HepG2 (cell line): ENCODE data around the gene SLC22A9. TPM values are rescaled to one million over a fixed set of nuclear protein-coding genes. Genes with fewer than 3 reads are reported as not detected.

Experiments used
- ARNT ChIP-seq: fragments of 450-650 bp; IDR thresholded peaks from 2 replicates; pipeline ENCODE4 v1.6.1; 2017
- CEBPB ChIP-seq: IDR thresholded peaks from 2 replicates; pipeline ENCODE4 v1.6.1; 2011; ENCODE audit warnings: low read depth, low read length, improper control_type of control experiment, borderline replicate concordance
- EP300 ChIP-seq, 3 experiments: sonication (generic) in 1 of 3; formaldehyde crosslinking in 1 of 3; IDR thresholded peaks; 2 replicates each; pipeline versions ENCODE4 v1.5.1 to v1.6.1; 2011 to 2020; ENCODE audit warnings: low read depth in 2 of 3, low read length in 2 of 3, borderline replicate concordance in 1 of 3, improper control_type of control experiment in 1 of 3, mild to moderate bottlenecking in 1 of 3, missing genetic modification reagents in 1 of 3, moderate library complexity in 1 of 3
- ERF ChIP-seq: IDR thresholded peaks from 2 replicates; pipeline ENCODE4 v1.6.1; 2018; ENCODE audit warnings: missing biosample characterization, missing genetic modification reagents
- FOXA3 ChIP-seq: IDR thresholded peaks from 2 replicates; pipeline ENCODE4 v1.6.1; 2016; ENCODE audit warnings: missing genetic modification reagents, missing compliant biosample characterization
- GATAD2A ChIP-seq: IDR thresholded peaks from 2 replicates; pipeline ENCODE4 v1.6.1; 2016
- HNF4A ChIP-seq: sonication (generic); formaldehyde crosslinking; IDR thresholded peaks from 2 replicates; pipeline ENCODE4 v1.4.0; 2020; ENCODE audit warnings: missing genetic modification reagents
- MTF2 ChIP-seq: sonication (generic); formaldehyde crosslinking; IDR thresholded peaks from 2 replicates; pipeline ENCODE4 v1.5.0; 2020; ENCODE audit warnings: missing genetic modification reagents, borderline replicate concordance
- MYC ChIP-seq: sonication (generic); formaldehyde crosslinking; IDR thresholded peaks from 2 replicates; pipeline ENCODE4 v1.9.0; 2021; ENCODE audit warnings: missing genetic modification reagents, borderline replicate concordance
- NFRKB ChIP-seq: fragments of 450-650 bp; IDR thresholded peaks from 2 replicates; pipeline ENCODE4 v1.6.1; 2017
- PHF8 ChIP-seq: sonication (generic); formaldehyde crosslinking; IDR thresholded peaks from 2 replicates; pipeline ENCODE4 v1.5.0; 2020; ENCODE audit warnings: missing genetic modification reagents
- POGZ ChIP-seq: sonication (generic); formaldehyde crosslinking; IDR thresholded peaks from 2 replicates; pipeline ENCODE4 v1.4.0; 2020; ENCODE audit warnings: mild to moderate bottlenecking, missing genetic modification reagents
- RBAK ChIP-seq: sonication (generic); formaldehyde crosslinking; IDR thresholded peaks from 2 replicates; pipeline ENCODE4 v1.5.1; 2020; ENCODE audit warnings: mild to moderate bottlenecking, missing genetic modification reagents
- RCOR2 ChIP-seq: IDR thresholded peaks from 2 replicates; pipeline ENCODE4 v1.6.1; 2016; ENCODE audit warnings: missing biosample characterization, missing genetic modification reagents
- REXO4 ChIP-seq: sonication (generic); formaldehyde crosslinking; IDR thresholded peaks from 2 replicates; pipeline ENCODE4 v1.8.0; 2022; ENCODE audit warnings: missing genetic modification reagents, mild to moderate bottlenecking, borderline replicate concordance
- RXRB ChIP-seq: IDR thresholded peaks from 2 replicates; pipeline ENCODE4 v1.6.1; 2016; ENCODE audit warnings: borderline replicate concordance, missing genetic modification reagents, missing compliant biosample characterization
- SALL1 ChIP-seq: sonication (generic); formaldehyde crosslinking; IDR thresholded peaks from 2 replicates; pipeline ENCODE4 v1.8.0; 2022; ENCODE audit warnings: mild to moderate bottlenecking, missing genetic modification reagents
- ZNF501 ChIP-seq: sonication (generic); formaldehyde crosslinking; IDR thresholded peaks from 2 replicates; pipeline ENCODE4 v1.5.1; 2020; ENCODE audit warnings: mild to moderate bottlenecking, moderate library complexity, missing genetic modification reagents
- ZNF644 ChIP-seq: IDR thresholded peaks from 2 replicates; pipeline ENCODE4 v1.6.1; 2016; ENCODE audit warnings: low read depth
- ZSCAN12 ChIP-seq: sonication (generic); formaldehyde crosslinking; IDR thresholded peaks from 2 replicates; pipeline ENCODE4 v1.9.0; 2021; ENCODE audit warnings: mild to moderate bottlenecking, missing genetic modification reagents
- polyA plus RNA-seq, 8 experiments: library from polyadenylated mRNA; depleted of rRNA in 3 of 8; stranded (reverse) in 7 of 8; unstranded in 1 of 8; fragments of >200 nt; fragmentation: Illumina TruSeq in 4 of 8; extraction: Trizol in 4 of 8; gene quantifications; 2 replicates each; pipeline versions ENCODE4 v1.2.1 to v1.2.3, GENCODE V29; 2011 to 2016; ENCODE audit warnings: low read depth in 4 of 8, missing spikeins in 1 of 8, mixed read lengths in 1 of 8; ENCODE audit not compliant: insufficient read depth in 1 of 8
- total RNA-seq, 5 experiments: library from RNA; depleted of rRNA; stranded (reverse); fragments of >200 nt; fragmentation: Illumina TruSeq; extraction: Trizol; gene quantifications; 2 replicates each; pipeline ENCODE4 v1.2.3, GENCODE V29; 2016; ENCODE audit warnings: low read depth in 1 of 5
- TF ChIP-seq, protein P1 (sequence below), 2 experiments: fragments of 450-650 bp in 1 of 2; sonication (generic) in 1 of 2; formaldehyde crosslinking; IDR thresholded peaks; 2 replicates each; pipeline versions ENCODE4 v1.5.0 to v1.8.0; 2020 to 2022; ENCODE audit warnings: mild to moderate bottlenecking in 1 of 2, missing genetic modification reagents in 1 of 2
- TF ChIP-seq, protein P2 (sequence below): sonication (generic); formaldehyde crosslinking; IDR thresholded peaks from 2 replicates; pipeline ENCODE4 v1.8.0; 2022; ENCODE audit warnings: missing genetic modification reagents, mild to moderate bottlenecking, moderate library complexity, borderline replicate concordance
- TF ChIP-seq, protein P3 (sequence below): sonication (generic); formaldehyde crosslinking; IDR thresholded peaks from 2 replicates; pipeline ENCODE4 v1.5.1; 2020; ENCODE audit warnings: mild to moderate bottlenecking, missing genetic modification reagents, borderline replicate concordance

The SLC22A9 gene
- total and polyA plus RNA-seq, 2 of the 13 experiments (the other 11 are each of a cell fraction or from before 2014, with no cell fraction given): 4.0 to 11.7 TPM

DNA sequence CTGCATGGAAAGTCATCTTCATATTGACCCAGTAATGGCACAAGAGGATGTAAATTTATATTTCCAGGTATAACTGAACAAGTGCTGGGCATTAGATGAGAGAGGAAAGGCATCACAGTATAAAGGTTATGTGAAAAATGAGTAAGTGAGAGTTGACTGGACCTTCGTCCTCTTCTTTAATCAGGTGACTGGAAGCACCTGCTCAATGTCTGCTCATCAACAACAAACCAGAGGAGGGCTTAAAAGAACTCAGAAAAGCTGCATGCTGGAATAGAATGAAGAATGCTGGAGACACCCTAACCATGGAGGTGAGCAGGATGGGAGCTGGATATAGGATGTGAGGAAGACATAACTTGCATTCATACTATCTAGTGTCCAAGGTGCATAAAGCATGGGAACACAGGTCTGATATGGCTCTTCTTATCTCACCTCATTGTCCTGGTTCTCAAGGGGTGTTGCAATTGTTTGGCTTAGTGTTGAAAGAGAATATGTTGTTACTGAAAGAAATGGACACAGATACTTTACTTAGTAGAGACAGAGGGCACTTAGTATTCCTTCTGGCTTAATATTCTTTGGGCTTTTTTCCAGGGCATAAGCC, 7.3 kb upstream of the SLC22A9 start (continued):
- TF ChIP-seq, protein P1, sequence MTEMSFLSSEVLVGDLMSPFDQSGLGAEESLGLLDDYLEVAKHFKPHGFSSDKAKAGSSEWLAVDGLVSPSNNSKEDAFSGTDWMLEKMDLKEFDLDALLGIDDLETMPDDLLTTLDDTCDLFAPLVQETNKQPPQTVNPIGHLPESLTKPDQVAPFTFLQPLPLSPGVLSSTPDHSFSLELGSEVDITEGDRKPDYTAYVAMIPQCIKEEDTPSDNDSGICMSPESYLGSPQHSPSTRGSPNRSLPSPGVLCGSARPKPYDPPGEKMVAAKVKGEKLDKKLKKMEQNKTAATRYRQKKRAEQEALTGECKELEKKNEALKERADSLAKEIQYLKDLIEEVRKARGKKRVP (CRISPR knock-in tag; IDR thresholded peaks at IDR 0.05): peak in 1 of 2 experiments; percentile 79; a peak in 1 of 4 replicates
- no peak for TF ChIP-seq ARNT
- TF ChIP-seq CEBPB: peak; percentile 92
- no peak for TF ChIP-seq PHF8 (CRISPR knock-in tag)
- no peak for TF ChIP-seq NFRKB
- TF ChIP-seq SALL1 (CRISPR knock-in tag): peak; percentile 28; the same call in 1 of the 2 replicates
- no peak for TF ChIP-seq MYC
- TF ChIP-seq, protein P2, sequence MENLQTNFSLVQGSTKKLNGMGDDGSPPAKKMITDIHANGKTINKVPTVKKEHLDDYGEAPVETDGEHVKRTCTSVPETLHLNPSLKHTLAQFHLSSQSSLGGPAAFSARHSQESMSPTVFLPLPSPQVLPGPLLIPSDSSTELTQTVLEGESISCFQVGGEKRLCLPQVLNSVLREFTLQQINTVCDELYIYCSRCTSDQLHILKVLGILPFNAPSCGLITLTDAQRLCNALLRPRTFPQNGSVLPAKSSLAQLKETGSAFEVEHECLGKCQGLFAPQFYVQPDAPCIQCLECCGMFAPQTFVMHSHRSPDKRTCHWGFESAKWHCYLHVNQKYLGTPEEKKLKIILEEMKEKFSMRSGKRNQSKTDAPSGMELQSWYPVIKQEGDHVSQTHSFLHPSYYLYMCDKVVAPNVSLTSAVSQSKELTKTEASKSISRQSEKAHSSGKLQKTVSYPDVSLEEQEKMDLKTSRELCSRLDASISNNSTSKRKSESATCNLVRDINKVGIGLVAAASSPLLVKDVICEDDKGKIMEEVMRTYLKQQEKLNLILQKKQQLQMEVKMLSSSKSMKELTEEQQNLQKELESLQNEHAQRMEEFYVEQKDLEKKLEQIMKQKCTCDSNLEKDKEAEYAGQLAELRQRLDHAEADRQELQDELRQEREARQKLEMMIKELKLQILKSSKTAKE (CRISPR knock-in tag): no peak
- TF ChIP-seq, protein P3, sequence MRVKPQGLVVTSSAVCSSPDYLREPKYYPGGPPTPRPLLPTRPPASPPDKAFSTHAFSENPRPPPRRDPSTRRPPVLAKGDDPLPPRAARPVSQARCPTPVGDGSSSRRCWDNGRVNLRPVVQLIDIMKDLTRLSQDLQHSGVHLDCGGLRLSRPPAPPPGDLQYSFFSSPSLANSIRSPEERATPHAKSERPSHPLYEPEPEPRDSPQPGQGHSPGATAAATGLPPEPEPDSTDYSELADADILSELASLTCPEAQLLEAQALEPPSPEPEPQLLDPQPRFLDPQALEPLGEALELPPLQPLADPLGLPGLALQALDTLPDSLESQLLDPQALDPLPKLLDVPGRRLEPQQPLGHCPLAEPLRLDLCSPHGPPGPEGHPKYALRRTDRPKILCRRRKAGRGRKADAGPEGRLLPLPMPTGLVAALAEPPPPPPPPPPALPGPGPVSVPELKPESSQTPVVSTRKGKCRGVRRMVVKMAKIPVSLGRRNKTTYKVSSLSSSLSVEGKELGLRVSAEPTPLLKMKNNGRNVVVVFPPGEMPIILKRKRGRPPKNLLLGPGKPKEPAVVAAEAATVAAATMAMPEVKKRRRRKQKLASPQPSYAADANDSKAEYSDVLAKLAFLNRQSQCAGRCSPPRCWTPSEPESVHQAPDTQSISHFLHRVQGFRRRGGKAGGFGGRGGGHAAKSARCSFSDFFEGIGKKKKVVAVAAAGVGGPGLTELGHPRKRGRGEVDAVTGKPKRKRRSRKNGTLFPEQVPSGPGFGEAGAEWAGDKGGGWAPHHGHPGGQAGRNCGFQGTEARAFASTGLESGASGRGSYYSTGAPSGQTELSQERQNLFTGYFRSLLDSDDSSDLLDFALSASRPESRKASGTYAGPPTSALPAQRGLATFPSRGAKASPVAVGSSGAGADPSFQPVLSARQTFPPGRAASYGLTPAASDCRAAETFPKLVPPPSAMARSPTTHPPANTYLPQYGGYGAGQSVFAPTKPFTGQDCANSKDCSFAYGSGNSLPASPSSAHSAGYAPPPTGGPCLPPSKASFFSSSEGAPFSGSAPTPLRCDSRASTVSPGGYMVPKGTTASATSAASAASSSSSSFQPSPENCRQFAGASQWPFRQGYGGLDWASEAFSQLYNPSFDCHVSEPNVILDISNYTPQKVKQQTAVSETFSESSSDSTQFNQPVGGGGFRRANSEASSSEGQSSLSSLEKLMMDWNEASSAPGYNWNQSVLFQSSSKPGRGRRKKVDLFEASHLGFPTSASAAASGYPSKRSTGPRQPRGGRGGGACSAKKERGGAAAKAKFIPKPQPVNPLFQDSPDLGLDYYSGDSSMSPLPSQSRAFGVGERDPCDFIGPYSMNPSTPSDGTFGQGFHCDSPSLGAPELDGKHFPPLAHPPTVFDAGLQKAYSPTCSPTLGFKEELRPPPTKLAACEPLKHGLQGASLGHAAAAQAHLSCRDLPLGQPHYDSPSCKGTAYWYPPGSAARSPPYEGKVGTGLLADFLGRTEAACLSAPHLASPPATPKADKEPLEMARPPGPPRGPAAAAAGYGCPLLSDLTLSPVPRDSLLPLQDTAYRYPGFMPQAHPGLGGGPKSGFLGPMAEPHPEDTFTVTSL (CRISPR knock-in tag): peak; percentile 64; the same call in 1 of the 2 replicates
- TF ChIP-seq ZNF644 (CRISPR knock-in tag): peak; percentile 63; the same call in 1 of the 2 replicates
- TF ChIP-seq HNF4A: peak; percentile 81
- 0 out of 2 replicates have a peak, but pooled peaks have one; percentile 19 for TF ChIP-seq RCOR2 (CRISPR knock-in tag)
- no peak for TF ChIP-seq ZSCAN12 (CRISPR knock-in tag)
- peak; percentile 61 for TF ChIP-seq FOXA3
- no peak; the same call in 1 of the 2 replicates for TF ChIP-seq RXRB (CRISPR knock-in tag)
- 0 out of 2 replicates have a peak, but pooled peaks have one; percentile 33 for TF ChIP-seq ERF
- no peak for TF ChIP-seq RBAK (CRISPR knock-in tag)
- peak; percentile 81 for TF ChIP-seq GATAD2A (CRISPR knock-in tag)
- peak in 1 of 2 experiments; percentile 52; a peak in 1 of 4 replicates for TF ChIP-seq EP300 (IDR thresholded peaks at IDR 0.05; ENCODE audit: low read depth in 2 of 2, low read length in 2 of 2)
- no peak for TF ChIP-seq EP300 (CRISPR knock-in tag; IDR thresholded peaks at IDR 0.05; ENCODE audit: borderline replicate concordance)
- TF ChIP-seq POGZ (CRISPR knock-in tag): 0 out of 2 replicates have a peak, but pooled peaks have one; percentile 44
- no peak for TF ChIP-seq ZNF501
- no peak for TF ChIP-seq REXO4
- TF ChIP-seq MTF2 (CRISPR knock-in tag): no peak
